ENCODE results near the gene OR7A5.
"Not testable (repeated sequence)": the region's sequence is repeated elsewhere in the genome, so short reads cannot be mapped to it uniquely, and the experiment has no call there.

GRCh38 chr19:14783410-14783998, 51.5 kb downstream of the OR7A5 start:
- TF ChIP-seq CTCF, POLR2A (IDR thresholded peaks at IDR 0.05): not testable (repeated sequence)

Data from adrenal gland (tissue), 5 donors.